ENCODE results near the gene IBTK.

- TF ChIP-seq TP53 (CRISPR knock-in tag; IDR thresholded peaks at IDR 0.05): no peak
- no peak for TF ChIP-seq CTCF (IDR thresholded peaks at IDR 0.05)
- no peak for TF ChIP-seq NR2C2 (CRISPR knock-in tag; IDR thresholded peaks at IDR 0.05)
- TF ChIP-seq ATF2 (CRISPR knock-in tag; IDR thresholded peaks at IDR 0.05; ENCODE audit: borderline replicate concordance, low read depth): no peak
- TF ChIP-seq TEAD4 (CRISPR knock-in tag; IDR thresholded peaks at IDR 0.05): no peak
- TF ChIP-seq SP1 (CRISPR knock-in tag; conservative IDR thresholded peaks at IDR 0.05): no peak
- TF ChIP-seq RELA (CRISPR knock-in tag; IDR thresholded peaks at IDR 0.05; ENCODE audit: borderline replicate concordance): no peak
- no peak for TF ChIP-seq MAX (CRISPR knock-in tag; IDR thresholded peaks at IDR 0.05)
- TF ChIP-seq ZNF281 (CRISPR knock-in tag; IDR thresholded peaks at IDR 0.05): no peak
- TF ChIP-seq ZNF512 (CRISPR knock-in tag; IDR thresholded peaks at IDR 0.05; ENCODE audit: borderline replicate concordance): no peak
- TF ChIP-seq HMGXB4 (CRISPR knock-in tag; IDR thresholded peaks at IDR 0.05): no peak
Measured at GRCh38 chr6:82268301-82268846, 20.8 kb upstream of the IBTK start.

Data from WTC11 (cell line).